Measurements from ENCODE around the gene CHKA.

CHKA gene

GRCh38 chr11:68130121-68130520 lies 8.9 kb upstream of the CHKA start:
- no peaks in the 10 kb centered on the region for H4K20me1 ChIP-seq (ENCODE audit: insufficient read depth, low read length)
- H3K4me2 ChIP-seq (ENCODE audit: insufficient read depth, low read length), result no peak overlapping the region
- TF ChIP-seq CTCF (IDR thresholded peaks at IDR 0.05; ENCODE audit: borderline replicate concordance, extremely low read depth, low read length, poor library complexity, severe bottlenecking) (no peak), EZH2 (IDR thresholded peaks at IDR 0.05; ENCODE audit: borderline replicate concordance, low read depth, low read length, severe bottlenecking) (no peak)
- H3K9ac ChIP-seq (ENCODE audit: low read depth, low read length), result no peak overlapping the region
- H3K4me1 ChIP-seq (ENCODE audit: insufficient read depth, low read length), result no peaks in the 10 kb centered on the region
- DNase-seq (no peak), ATAC-seq (ENCODE audit: insufficient read depth, low read depth) (no peak)
- H3K36me3 ChIP-seq (ENCODE audit: insufficient read depth, low read length), result no peaks in the 10 kb centered on the region
- H3K27me3 ChIP-seq (ENCODE audit: insufficient read depth, low read length, poor library complexity), result no peaks in the 10 kb centered on the region
- no peaks in the 10 kb centered on the region for H3K79me2 ChIP-seq (ENCODE audit: insufficient read depth, low read length)
- no peak overlapping the region for H2AFZ ChIP-seq (ENCODE audit: low read depth, low read length)
- H3K4me3 ChIP-seq (ENCODE audit: low read depth in 1 of 2, low read length in 2 of 2), result no peak overlapping the region
- peaks cover 35% of the 10 kb centered on the region for H3K9me3 ChIP-seq (ENCODE audit: insufficient read depth, low read length, severe bottlenecking)
- no peak overlapping the region for H3K27ac ChIP-seq (ENCODE audit: low read length)

- Histone ChIP-seq H3K36me3 (ENCODE audit: insufficient read depth, low read length) (no peaks in the 10 kb centered on the region), H3K27ac (ENCODE audit: low read length) (no peak overlapping the region), H2AFZ (ENCODE audit: low read depth, low read length) (no peak overlapping the region), H3K4me1 (ENCODE audit: insufficient read depth, low read length) (no peaks in the 10 kb centered on the region), H3K9me3 (ENCODE audit: insufficient read depth, low read length, severe bottlenecking) (peaks cover 30% of the 10 kb centered on the region), H3K9ac (ENCODE audit: low read depth, low read length) (no peak overlapping the region), H3K27me3 (ENCODE audit: insufficient read depth, low read length, poor library complexity) (no peaks in the 10 kb centered on the region), H3K79me2 (ENCODE audit: insufficient read depth, low read length) (no peaks in the 10 kb centered on the region), H3K4me2 (ENCODE audit: insufficient read depth, low read length) (no peak overlapping the region), H3K4me3 (ENCODE audit: low read depth in 1 of 2, low read length in 2 of 2) (no peak overlapping the region), H4K20me1 (ENCODE audit: insufficient read depth, low read length) (no peaks in the 10 kb centered on the region)
- TF ChIP-seq CTCF (IDR thresholded peaks at IDR 0.05; ENCODE audit: borderline replicate concordance, extremely low read depth, low read length, poor library complexity, severe bottlenecking) (no peak), EZH2 (IDR thresholded peaks at IDR 0.05; ENCODE audit: borderline replicate concordance, low read depth, low read length, severe bottlenecking) (no peak)
- no peak for DNase-seq
- no peak for ATAC-seq (ENCODE audit: insufficient read depth, low read depth)
Observed at GRCh38 chr11:68128682-68129327, 7.6 kb upstream of the CHKA start.

GRCh38 chr11:68127714-68128681 lies 6.8 kb upstream of the CHKA start:
- Histone ChIP-seq H3K79me2 (ENCODE audit: insufficient read depth, low read length) (no peaks in the 10 kb centered on the region), H3K4me2 (ENCODE audit: insufficient read depth, low read length) (no peak overlapping the region), H3K9ac (ENCODE audit: low read depth, low read length) (no peak overlapping the region), H3K27ac (ENCODE audit: low read length) (no peak overlapping the region), H3K27me3 (ENCODE audit: insufficient read depth, low read length, poor library complexity) (no peaks in the 10 kb centered on the region), H2AFZ (ENCODE audit: low read depth, low read length) (no peak overlapping the region), H3K4me1 (ENCODE audit: insufficient read depth, low read length) (no peaks in the 10 kb centered on the region), H4K20me1 (ENCODE audit: insufficient read depth, low read length) (no peaks in the 10 kb centered on the region), H3K9me3 (ENCODE audit: insufficient read depth, low read length, severe bottlenecking) (peaks cover 23% of the 10 kb centered on the region), H3K4me3 (ENCODE audit: low read depth in 1 of 2, low read length in 2 of 2) (no peak overlapping the region), H3K36me3 (ENCODE audit: insufficient read depth, low read length) (no peaks in the 10 kb centered on the region)
- TF ChIP-seq EZH2 (IDR thresholded peaks at IDR 0.05; ENCODE audit: borderline replicate concordance, low read depth, low read length, severe bottlenecking) (no peak), CTCF (IDR thresholded peaks at IDR 0.05; ENCODE audit: borderline replicate concordance, extremely low read depth, low read length, poor library complexity, severe bottlenecking) (no peak)
- DNase-seq (no peak), ATAC-seq (ENCODE audit: insufficient read depth, low read depth) (no peak)

Data from DND-41 (cell line).